ENCODE measurements around the gene MYO18A.

MYO18A gene

DNA sequence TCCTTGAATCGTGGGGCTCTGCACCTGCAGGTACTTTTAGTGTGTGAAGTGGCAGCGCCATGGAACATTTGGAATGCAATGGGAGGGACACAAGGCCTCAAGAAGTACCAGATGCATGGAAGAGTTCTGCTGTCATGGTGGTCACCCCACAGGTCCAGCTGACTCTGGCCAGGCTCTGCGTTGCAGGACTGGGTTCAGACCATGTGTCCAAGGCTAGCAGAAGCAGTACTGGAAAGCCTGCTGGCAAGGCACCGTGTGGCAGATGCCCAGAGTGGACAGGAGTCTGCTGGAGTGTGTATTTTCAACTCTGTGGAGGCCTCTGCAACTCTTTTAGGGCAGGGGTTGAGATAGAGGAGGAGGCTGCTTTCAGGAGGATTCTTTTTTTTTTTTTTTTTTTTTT is 135.2 kb downstream of the MYO18A start:
- no peak for DNase-seq

DNA sequence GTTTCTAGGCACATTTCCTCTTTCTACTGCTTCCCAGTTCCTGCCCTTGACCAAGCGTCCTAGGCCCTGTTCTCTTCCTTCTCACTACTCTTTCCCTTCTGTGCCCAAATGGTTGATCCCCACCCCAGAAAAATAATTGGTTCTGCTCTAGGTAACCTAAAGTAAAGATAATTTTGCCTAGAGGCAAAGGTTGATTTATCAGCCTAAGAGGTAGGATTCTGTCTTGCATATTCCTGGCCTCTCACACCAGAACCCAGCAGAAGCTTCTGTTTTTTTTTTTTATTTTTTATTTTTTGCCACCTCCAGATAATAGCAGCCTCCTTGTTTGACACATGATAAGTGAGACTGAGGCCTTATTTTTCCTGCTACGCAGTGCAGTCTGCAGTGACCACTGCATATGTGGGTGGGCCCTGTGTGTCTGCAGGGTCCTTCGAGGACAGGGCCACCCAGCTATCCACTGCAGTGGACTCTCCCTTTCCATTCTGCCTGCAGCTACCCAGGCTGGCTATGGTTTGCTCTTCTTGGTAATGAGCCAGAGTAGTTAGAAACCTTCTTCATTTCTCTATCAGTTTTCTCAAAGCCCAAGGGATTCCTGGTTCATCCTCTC is 136.6 kb downstream of the MYO18A start:
- no peak for DNase-seq

DNA sequence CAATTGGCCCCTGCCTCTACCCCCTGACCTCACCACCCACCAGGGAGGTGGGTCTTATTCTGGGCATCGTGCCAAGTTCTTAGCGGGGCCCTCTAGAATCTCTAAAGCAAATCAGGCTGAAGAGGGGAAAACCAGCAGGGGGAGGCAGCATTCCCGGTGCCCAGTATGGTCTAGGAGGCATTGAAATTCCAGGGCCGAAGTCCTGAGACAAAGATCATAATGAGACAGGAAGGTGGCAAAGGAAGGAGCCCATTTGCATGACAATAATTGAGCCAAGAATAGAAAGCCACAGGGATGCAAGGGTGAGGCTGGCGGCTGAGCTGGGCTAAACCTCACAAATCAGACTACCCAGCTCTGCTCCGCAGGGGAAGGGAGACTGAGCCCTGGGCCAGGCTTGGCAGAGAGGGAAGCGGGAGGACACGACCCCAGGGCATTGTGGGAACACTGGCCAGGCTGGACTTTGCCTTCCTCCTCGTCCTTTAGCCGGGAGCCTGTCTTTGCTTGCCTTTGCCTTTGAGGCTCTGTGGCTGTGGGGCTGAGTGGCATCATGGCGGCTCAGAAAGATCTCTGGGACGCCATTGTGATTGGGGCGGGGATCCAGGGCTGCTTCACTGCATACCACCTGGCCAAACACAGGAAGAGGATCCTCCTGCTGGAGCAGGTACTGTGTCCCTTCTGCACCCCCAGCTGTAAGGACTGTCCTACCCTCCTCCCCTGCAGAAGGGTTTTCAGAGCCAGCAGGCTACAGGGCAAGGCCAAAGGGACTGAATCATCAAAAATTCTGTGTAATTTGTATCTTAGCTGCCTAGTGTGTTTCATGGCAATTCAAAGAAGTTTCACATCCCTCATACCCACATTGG is 137.3 kb downstream of the MYO18A start, which contains the start of gene PIPOX:
Gene PIPOX (plus strand): TSS at position 463 of the 860 bp plus-strand sequence. CDS start 85 bp downstream, at position 548.
- DNase-seq: no peak

DNA sequence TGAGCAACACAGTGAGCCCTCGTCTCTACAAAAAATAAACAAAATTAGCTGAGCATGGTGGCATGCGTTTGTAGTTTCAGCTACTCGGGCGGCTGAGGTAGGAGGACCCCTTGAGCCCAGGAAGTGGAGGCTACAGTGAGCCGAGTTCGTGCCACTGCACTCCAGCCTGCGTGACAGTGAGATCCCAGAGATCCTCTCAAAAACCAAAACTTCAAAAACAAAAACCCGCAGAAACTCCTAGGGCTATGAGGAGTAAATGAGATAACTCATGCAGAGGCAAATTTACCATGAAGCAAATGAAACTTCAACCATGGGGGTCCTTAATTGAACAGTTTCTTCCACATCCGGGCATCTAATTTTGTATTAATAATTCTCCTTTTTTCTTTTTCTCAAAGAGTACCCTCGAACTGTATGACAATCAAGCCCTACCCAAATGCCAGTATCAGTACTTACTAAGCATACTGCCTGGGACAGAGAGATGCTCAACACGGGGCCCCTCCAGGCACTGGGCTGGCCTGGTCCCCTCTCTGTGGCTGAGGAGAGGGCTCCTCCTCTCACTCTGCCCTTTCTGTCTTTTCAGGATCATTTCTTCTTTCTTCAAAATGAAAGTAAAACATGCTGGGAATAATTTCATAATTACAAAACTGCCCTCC is 138.0 kb downstream of the MYO18A start:
- no peak for DNase-seq

DNA sequence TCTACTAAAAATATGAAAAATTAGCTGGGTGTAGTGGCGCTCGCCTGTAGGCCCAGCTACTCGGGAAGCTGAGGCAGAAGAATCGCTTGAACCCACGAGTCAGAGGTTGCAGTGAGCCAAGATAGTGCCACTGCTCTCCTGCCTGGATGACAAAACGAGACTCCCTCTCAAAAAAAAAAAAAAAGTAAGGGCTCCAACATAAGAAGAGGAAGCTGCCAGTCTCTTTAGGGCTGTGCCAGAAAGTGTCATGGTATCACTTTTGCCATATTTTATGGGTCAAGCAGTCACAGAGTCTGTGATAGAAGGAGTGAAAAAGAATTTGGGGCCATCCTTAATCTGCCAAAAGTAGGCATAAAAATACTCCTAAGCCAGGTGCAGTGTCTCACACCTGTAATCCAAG is 138.6 kb downstream of the MYO18A start:
- no peak for DNase-seq

- DNase-seq: no peak
Measured at GRCh38 chr17:29041091-29041490, 139.1 kb downstream of the MYO18A start.

GRCh38 chr17:29039764-29040598 is 140.2 kb downstream of the MYO18A start:
- no peak for DNase-seq

GRCh38 chr17:29038085-29038795 is 142.0 kb downstream of the MYO18A start:
- DNase-seq: no peak

DNA sequence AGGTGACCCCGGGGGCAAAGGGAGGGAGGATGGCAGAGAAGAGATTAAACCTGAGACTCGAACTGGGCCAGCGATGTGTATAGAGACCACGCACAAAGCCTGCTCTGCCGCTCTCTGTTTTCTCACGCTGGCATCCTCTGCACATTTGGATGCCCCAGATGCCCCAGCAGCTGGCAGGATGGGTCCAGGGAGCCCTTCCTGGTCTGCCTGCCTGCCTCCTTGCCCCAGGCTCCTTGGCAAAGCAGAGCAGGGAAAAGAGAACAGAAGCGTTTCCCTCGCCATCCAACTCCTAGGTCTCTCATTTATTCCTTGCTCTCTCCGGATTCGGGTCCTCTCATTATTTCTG is 142.5 kb downstream of the MYO18A start:
- no peak for DNase-seq

DNA sequence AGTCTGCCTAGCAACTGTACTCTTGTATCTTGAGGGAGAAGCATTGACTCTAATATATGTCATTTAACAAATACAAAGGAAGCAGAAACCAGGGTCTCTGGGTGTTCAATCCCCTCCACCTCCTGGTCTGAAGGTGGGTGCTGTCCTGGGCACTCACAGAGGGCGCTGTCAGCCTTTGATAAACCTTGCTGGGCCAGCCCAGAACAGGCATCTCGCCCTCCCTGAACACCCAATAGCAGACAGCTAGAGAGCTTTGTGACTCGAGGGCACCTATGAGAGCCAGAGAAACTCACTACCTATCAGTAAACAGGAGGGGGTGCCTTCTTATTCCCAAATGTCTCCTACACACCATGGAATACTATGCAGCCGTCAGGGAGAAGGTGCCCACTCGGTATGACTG is 143.6 kb downstream of the MYO18A start:
- DNase-seq: no peak

DNA sequence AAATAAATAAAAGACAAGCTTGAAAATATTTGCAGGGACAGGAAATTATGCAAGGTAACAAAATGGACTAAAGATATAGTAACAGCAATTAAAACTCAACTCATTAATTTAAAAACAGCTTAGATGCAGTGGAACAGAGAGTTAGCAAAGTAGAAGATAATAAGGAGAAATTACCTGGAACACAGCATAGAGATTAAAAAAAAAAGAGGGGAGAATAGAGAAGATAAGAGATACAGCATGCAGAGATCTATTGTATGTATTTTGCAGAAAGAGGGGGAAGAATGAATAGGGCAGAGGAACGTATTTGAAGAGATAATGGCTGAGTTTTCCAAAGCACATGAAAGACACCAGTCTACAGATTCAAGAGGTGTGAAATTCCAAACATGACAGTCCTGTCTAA is 145.7 kb downstream of the MYO18A start:
- no peak for DNase-seq

- DNase-seq: no peak
Measured at GRCh38 chr17:29032857-29033197, 147.4 kb downstream of the MYO18A start.

DNA sequence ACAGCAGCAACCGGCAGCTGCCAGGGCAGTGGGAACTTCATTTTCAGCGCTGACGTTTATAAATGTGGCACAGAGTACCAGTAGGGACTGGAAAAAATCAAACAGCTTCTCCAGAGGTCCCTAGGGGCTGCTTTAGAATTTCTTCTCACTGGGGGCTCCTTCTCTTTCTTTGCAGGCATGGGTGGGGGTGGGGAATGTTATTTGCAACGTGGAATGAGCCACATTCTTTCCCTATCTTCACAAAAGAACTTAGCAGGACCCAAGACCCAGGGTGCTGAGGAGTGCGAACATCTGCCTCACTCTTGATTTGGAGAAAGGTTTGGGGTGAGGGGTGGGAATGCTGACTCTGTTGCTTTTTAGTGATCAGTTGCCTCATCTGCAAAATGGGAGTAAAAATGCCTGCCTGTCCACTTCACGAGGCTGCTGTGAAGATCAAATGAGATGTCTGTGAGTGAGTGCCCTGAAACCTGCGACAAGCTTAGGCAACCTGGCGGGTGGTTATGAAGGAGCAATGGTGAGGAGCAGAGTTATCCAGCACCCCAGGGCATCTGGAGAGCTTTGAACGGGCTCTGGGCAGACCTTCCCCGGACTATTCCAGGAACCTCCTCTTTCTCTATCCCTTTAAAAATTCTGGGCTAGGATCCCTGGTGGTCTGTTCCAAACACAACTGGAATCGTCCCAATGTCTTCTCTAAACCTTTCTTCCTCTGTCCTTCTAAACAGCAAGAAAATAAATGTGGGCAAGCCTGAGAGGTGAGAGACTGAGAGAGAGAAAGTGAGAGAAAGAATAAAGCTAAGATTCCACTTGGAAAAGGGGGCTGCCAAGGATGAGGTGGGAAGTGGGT is 148.0 kb downstream of the MYO18A start:
- no peak for DNase-seq

DNA sequence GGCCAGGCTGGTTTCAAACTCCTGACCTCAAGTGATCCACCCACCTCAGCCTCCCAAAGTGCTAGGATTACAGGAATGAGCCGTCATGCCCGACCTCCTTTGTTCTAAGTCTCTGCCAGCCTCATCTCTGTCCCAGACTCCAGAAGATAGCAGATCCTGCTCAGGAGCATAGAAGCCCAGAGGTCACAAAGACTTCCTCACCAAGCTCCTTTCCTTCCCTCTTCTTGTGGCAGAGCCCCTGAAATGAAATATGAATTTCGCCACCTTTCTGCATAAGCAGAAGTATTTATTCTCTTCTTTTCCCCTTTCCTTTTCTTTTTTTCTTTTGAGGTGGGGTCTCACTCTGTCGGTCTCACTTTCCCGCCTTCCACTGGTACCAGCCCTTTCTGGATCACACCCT is 148.7 kb downstream of the MYO18A start:
- no peak for DNase-seq

DNA sequence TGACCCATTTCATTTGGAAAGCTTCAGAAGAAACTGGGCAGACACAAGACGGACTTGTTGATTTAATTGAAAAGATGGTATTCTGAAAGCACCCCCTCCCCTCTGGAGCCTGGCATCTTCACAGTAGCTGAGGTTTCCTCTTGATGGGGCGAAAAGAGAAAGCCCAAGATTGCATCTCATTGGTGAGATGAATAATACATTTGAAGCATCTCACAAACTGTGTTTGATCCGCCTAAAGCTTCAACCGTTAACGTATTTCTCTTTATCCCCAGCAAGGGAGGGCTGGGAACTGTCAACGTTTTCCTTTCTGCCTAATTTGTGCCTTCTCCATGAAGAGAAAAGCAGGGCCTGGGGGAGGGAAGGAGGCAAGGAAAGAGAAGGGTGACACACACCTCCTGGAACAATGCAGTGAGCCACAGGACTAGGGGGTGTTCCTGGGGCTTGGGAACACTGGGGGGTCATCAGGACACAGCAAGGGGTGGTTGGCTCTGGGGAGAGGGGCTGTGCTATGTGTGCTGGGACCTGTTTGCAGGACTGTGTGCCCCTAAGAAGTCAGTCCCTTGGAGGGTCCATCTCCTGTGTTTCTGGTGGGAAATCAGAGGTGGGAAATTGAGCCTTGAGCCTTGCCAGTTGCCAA is 155.8 kb downstream of the MYO18A start:
- DNase-seq: no peak

GRCh38 chr17:29022074-29022473 is 158.1 kb downstream of the MYO18A start:
- no peak for DNase-seq

- DNase-seq: no peak
Measured at GRCh38 chr17:29021226-29021625, 159.0 kb downstream of the MYO18A start.
